SU-DHL-6 (cell line): ENCODE measurements around the gene SEC24B.

ENCODE experiments used
- H2AFZ ChIP-seq: fragments of 200-600 bp; sonication (generic); 2 replicates; pipeline ENCODE4 v1.6.1; 2014; ENCODE audit warnings: low read depth, mild to moderate bottlenecking, moderate library complexity, mixed read lengths, antibody characterized with exemption, low read length; ENCODE audit not compliant: severe bottlenecking
- H3F3A ChIP-seq: fragments of 200-600 bp; shearing (Covaris generic); 2 replicates; pipeline ENCODE4 v1.6.0; 2016; ENCODE audit warnings: antibody characterized with exemption, mild to moderate bottlenecking; ENCODE audit not compliant: insufficient read depth
- H3K27ac ChIP-seq: fragments of 200-600 bp; sonication (generic); 2 replicates; pipeline ENCODE4 v1.5.1; 2016; ENCODE audit warnings: low read depth, mild to moderate bottlenecking, low read length, moderate library complexity, mixed read lengths
- H3K27me3 ChIP-seq: fragments of 200-600 bp; sonication (generic), shearing (Covaris generic); 2 replicates; pipeline ENCODE4 v1.6.0; 2014; ENCODE audit warnings: mild to moderate bottlenecking, low read length
- H3K36me3 ChIP-seq: fragments of 200-600 bp; sonication (generic); 2 replicates; pipeline ENCODE4 v1.6.1; 2014; ENCODE audit warnings: mild to moderate bottlenecking, low read length, mixed read lengths
- H3K4me2 ChIP-seq: fragments of 300-600, 200-600 bp; shearing (Covaris generic), sonication (generic); 2 replicates; pipeline ENCODE4 v1.6.0; 2014; ENCODE audit warnings: low read length, low read depth, mild to moderate bottlenecking; ENCODE audit not compliant: poor library complexity, severe bottlenecking
- H3K4me3 ChIP-seq: fragments of 200-600 bp; sonication (generic); 2 replicates; pipeline ENCODE4 v1.5.1; 2014; ENCODE audit warnings: antibody characterized with exemption, low read length, mild to moderate bottlenecking, mixed read lengths; ENCODE audit not compliant: insufficient read depth, poor library complexity, severe bottlenecking
- H3K79me2 ChIP-seq: fragments of 200-600 bp; sonication (generic); 2 replicates; pipeline ENCODE4 v1.6.1; 2014; ENCODE audit warnings: mild to moderate bottlenecking, low read length, moderate library complexity; ENCODE audit not compliant: insufficient read depth
- H3K9ac ChIP-seq: fragments of 200-600 bp; sonication (generic); 2 replicates; pipeline ENCODE4 v1.7.0; 2014; ENCODE audit warnings: mild to moderate bottlenecking, low read length
- H3K9me2 ChIP-seq: fragments of 200-600 bp; sonication (generic); replicated peaks from 2 replicates; pipeline ENCODE4 v1.6.1; 2014; ENCODE audit warnings: low read length; ENCODE audit not compliant: insufficient read depth
- H3K9me3 ChIP-seq: fragments of 200-600 bp; sonication (generic); 2 replicates; pipeline ENCODE4 v1.6.1; 2014; ENCODE audit warnings: low read length, mixed read lengths; ENCODE audit not compliant: insufficient read depth
- H4K20me1 ChIP-seq: fragments of 200-600 bp; sonication (generic); 2 replicates; pipeline ENCODE4 v1.6.1; 2014; ENCODE audit warnings: low read depth, mild to moderate bottlenecking, antibody characterized with exemption, low read length, moderate library complexity, mixed read lengths
- CTCF ChIP-seq: fragments of 200-600 bp; sonication (generic); IDR thresholded peaks from one replicate; pipeline ENCODE4 v1.5.1; 2017; ENCODE audit warnings: antibody characterized with exemption, mild to moderate bottlenecking, low read length, moderate library complexity; ENCODE audit not compliant: insufficient read depth, poor library complexity, severe bottlenecking
- EZH2phosphoT487 ChIP-seq: fragments of 200-600 bp; sonication (generic), shearing (Covaris generic); conservative IDR thresholded peaks from 2 replicates; pipeline ENCODE4 v1.6.1; 2018; ENCODE audit warnings: mild to moderate bottlenecking, antibody characterized with exemption, low read length, moderate library complexity, mixed read lengths

The SEC24B gene

GRCh38 chr4:109440948-109441347, 7.3 kb downstream of the SEC24B start:
- TF ChIP-seq EZH2phosphoT487 (no peak), CTCF (no peak)
- Histone ChIP-seq H3F3A (0 out of 2 replicates have a peak, but pooled peaks cover 3% of the 10 kb centered on the region), H3K79me2 (peaks cover 36% of the 10 kb centered on the region), H2AFZ (no peak overlapping the region), H3K9ac (no peak overlapping the region), H4K20me1 (no peaks in the 10 kb centered on the region), H3K36me3 (no peaks in the 10 kb centered on the region), H3K9me2 (no peaks in the 10 kb centered on the region), H3K4me3 (no peak overlapping the region), H3K27me3 (no peaks in the 10 kb centered on the region), H3K4me2 (no peak overlapping the region), H3K27ac (no peak overlapping the region), H3K9me3 (no peaks in the 10 kb centered on the region)

- Histone ChIP-seq H3K9me3 (no peaks in the 10 kb centered on the region), H3F3A (0 out of 2 replicates have a peak, but pooled peaks cover 3% of the 10 kb centered on the region), H3K9me2 (no peaks in the 10 kb centered on the region), H3K36me3 (no peaks in the 10 kb centered on the region), H3K27ac (no peak overlapping the region), H3K4me3 (no peak overlapping the region), H3K4me2 (no peak overlapping the region), H3K9ac (no peak overlapping the region), H4K20me1 (no peaks in the 10 kb centered on the region), H2AFZ (no peak overlapping the region), H3K79me2 (peaks cover 29% of the 10 kb centered on the region), H3K27me3 (no peaks in the 10 kb centered on the region)
- TF ChIP-seq EZH2phosphoT487 (no peak), CTCF (no peak)
Measured at GRCh38 chr4:109441862-109442458, 8.3 kb downstream of the SEC24B start.

- Histone ChIP-seq H3K36me3 (no peaks in the 10 kb centered on the region), H3K79me2 (peaks cover 23% of the 10 kb centered on the region), H3K4me3 (no peak overlapping the region), H4K20me1 (no peaks in the 10 kb centered on the region), H3K27ac (0 out of 2 replicates have a peak overlapping the region, but pooled peaks have one; percentile 16), H3F3A (0 out of 2 replicates have a peak, but pooled peaks cover 3% of the 10 kb centered on the region), H3K4me2 (peak overlapping the region; percentile 38), H3K9me2 (no peaks in the 10 kb centered on the region), H2AFZ (no peak overlapping the region), H3K9ac (no peak overlapping the region), H3K27me3 (no peaks in the 10 kb centered on the region), H3K9me3 (no peaks in the 10 kb centered on the region)
- TF ChIP-seq EZH2phosphoT487: no peak
- no peak for TF ChIP-seq CTCF
Measured at GRCh38 chr4:109444182-109444844, 10.7 kb downstream of the SEC24B start.
